GM21526 (cell line): ENCODE results near the gene FAIM2.

Experiments used
- ATAC-seq: cut with Tn5 transposase; IDR thresholded peaks from one replicate; pipeline ENCODE4 v1.9.1; 2021; ENCODE audit warnings: moderate library complexity; ENCODE audit not compliant: unreplicated experiment, low FRiP score

The FAIM2 gene

GRCh38 chr12:49900371-49900770 is 3.3 kb downstream of the FAIM2 start:
- ATAC-seq = no peak

- ATAC-seq = no peak
These were observed 3.8 kb downstream of the FAIM2 start for GRCh38 chr12:49899921-49900320.

GRCh38 chr12:49899286-49899843 is 4.3 kb downstream of the FAIM2 start:
- ATAC-seq = no peak

- ATAC-seq = no peak
These were observed 6.4 kb downstream of the FAIM2 start for GRCh38 chr12:49897276-49897675.

GRCh38 chr12:49895773-49896172 is 7.9 kb downstream of the FAIM2 start:
- ATAC-seq = no peak

GRCh38 chr12:49894751-49895148 is 8.9 kb downstream of the FAIM2 start:
- ATAC-seq = no peak

GRCh38 chr12:49893753-49894750 is 9.6 kb downstream of the FAIM2 start:
- no peak for ATAC-seq

GRCh38 chr12:49892732-49893317 is 10.9 kb downstream of the FAIM2 start:
- no peak for ATAC-seq

- no peak for ATAC-seq
These were observed 11.5 kb downstream of the FAIM2 start for GRCh38 chr12:49892084-49892731.

- no peak for ATAC-seq
These were observed 12.2 kb downstream of the FAIM2 start for GRCh38 chr12:49891476-49891875.

GRCh38 chr12:49891012-49891411 is 12.7 kb downstream of the FAIM2 start:
- ATAC-seq = no peak

- ATAC-seq = no peak
These were observed 13.6 kb downstream of the FAIM2 start for GRCh38 chr12:49890096-49890461.

GRCh38 chr12:49889361-49890095 is 14.2 kb downstream of the FAIM2 start:
- no peak for ATAC-seq

- no peak for ATAC-seq
These were observed 15.1 kb downstream of the FAIM2 start for GRCh38 chr12:49888461-49889151.

GRCh38 chr12:49887536-49888401 is 15.9 kb downstream of the FAIM2 start:
- ATAC-seq = no peak

- no peak for ATAC-seq
These were observed 16.6 kb downstream of the FAIM2 start for GRCh38 chr12:49887091-49887490.

- ATAC-seq = no peak
These were observed 17.8 kb downstream of the FAIM2 start for GRCh38 chr12:49885663-49886461.

- ATAC-seq = no peak
These were observed 18.6 kb downstream of the FAIM2 start for GRCh38 chr12:49885118-49885517.
